ENCODE results near the gene DCAF7.
A peak's percentile ranks its signal among the peaks of the same experiment; 100 is the strongest.

The DCAF7 gene, protein sequence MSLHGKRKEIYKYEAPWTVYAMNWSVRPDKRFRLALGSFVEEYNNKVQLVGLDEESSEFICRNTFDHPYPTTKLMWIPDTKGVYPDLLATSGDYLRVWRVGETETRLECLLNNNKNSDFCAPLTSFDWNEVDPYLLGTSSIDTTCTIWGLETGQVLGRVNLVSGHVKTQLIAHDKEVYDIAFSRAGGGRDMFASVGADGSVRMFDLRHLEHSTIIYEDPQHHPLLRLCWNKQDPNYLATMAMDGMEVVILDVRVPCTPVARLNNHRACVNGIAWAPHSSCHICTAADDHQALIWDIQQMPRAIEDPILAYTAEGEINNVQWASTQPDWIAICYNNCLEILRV

DNA sequence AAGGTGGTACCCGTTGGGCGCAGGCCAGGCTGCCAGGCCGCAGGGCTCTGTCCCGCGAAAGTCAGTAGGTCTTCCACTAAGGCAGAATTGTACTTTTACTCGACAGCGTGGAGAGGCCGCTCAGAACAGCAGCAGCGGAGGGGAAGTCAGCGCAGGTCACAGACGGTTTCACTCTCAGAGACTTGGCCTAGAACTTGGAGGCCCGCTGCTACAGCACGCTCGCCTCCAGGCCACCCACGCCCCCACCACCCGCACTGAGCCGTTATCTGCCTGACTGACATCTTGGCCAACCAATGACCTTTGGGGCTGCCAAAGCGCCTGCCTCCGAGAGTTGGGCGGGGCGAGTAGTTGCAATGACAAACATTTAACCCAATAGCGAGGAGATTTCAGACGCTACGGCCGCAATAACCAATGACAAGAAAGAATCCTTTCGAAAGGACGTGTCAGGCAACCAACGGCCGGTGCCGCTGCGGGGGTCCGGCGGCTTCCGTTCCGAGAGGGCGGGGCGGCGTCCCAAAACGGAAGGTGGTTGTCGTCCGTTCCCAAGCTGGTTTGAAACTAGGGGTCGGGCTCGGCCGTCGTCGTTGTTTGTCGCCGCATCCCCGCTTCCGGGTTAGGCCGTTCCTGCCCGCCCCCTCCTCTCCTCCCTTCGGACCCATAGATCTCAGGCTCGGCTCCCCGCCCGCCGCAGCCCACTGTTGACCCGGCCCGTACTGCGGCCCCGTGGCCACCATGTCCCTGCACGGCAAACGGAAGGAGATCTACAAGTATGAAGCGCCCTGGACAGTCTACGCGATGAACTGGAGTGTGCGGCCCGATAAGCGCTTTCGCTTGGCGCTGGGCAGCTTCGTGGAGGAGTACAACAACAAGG is at the start of gene DCAF7:
Gene DCAF7, plus strand, starts transcription at position 532 of the 871 bp plus-strand sequence. Its CDS starts 201 bp downstream, at position 733.
- DNase-seq, result peak; percentile 100

DNA sequence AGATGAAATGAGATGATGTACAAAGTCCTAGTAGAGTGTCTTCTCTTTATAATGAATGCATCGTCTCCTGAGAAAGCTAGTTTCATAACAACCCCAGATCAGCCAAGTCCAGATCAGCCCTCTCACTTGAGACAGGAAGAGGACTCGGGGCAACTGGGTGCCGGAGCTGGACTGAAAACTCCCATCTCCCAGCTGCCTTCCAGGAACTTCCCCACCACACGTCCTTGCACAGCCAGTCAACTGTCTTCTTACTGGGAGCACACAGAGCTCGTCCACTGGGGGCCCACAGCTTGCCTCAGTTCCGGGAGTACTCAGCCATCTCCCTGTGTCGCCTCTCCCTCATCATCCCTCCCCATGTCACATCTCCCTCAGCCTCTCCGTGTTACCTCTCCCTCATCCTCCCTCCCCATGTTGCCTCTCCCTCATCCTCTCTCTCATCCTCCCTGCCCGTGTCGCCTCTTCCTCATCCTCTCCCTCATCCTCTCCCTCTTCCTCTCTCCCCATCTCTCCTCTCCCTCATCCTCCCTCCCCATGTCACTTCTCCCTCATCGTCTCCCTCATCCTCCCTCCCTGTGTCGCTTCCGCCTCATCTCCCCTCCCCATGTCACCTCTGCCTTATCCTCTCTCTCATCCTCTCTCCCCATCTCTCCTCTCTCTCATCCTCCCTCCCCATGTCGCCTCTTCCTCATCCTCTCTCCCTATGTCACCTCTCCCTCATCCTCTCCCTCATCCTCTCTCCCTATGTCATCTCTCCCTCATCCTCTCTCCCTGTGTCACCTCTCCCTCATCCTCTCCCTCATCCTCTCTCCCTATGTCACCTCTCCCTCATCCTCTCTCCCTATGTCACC is 49.5 kb upstream of the DCAF7 start:
- no peak for DNase-seq

DNA sequence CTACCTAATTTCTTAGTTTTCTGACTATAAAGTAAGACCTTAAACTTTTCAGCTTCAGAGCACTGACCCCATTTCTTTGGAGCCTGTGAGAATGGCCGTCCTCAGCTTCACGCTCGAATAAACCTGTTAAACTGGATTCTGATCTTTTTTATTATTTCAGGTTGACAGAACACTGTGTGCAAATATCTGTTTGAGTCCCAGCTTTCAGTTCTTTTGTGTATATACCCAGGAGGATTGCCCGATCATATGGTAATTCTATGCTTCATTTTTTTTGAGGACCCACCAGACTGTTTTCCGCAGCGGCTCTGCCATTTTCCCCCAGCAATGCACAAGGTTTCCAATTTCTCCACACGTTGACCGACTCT is 47.0 kb upstream of the DCAF7 start:
- DNase-seq, result no peak

DNA sequence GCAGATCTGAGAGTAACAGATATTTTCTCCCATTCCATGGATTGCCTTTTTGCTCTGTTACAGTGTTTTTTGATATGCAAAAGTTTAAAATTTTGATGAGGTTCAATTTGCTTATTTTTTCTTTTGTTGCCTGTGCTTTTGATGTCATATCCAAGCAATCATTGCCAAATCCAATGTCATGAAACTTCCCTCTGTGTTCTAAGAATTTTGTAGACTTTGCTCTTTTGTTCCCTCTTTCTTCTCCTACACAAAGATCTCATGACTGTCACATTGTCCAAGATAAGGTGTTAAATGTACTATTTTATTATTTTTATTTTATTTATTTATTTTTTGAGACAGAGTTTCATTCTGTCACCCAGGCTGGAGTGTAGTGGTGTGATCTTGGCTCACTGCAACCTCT is 46.0 kb upstream of the DCAF7 start:
- no peak for DNase-seq

DNA sequence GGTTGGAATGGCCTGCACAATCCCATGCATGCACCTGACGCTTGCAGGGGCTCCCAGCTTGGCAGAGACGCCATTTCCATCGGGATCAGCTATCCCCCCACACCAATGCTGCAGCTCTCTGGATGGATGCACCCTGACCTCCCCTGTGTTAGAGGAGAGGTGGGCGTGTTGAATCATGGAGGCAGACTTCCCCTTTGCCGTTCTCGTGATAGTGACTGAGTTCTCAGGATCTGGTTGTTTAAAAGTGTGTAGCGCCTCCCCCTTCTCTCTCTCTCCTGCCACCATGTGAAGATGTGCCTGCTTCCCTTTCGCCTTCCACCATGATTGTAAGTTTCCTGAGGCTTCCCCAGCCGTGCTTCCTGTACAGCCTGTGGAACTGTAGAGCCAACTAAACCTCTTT is 44.9 kb upstream of the DCAF7 start:
- no peak for DNase-seq

DNA sequence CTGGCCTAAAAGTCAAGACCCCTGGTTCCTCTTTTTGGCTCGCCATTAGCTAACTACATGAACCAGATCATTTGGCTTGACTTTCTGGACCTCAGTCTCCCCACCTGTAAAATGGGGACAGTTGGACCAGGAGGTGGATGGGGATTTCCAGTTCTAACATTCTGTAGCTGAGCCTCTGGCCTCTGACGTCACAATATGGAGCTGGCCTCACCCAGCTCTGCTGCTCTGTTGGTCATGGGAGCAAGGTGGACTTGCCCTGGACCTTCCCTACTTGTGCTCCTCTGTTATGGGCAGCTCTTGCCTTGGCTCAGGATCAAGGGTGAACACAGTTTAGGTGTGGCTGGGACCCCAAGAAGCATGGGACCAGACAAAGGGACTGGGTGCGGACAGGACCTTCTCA is 43.6 kb upstream of the DCAF7 start:
- DNase-seq, result no peak

DNA sequence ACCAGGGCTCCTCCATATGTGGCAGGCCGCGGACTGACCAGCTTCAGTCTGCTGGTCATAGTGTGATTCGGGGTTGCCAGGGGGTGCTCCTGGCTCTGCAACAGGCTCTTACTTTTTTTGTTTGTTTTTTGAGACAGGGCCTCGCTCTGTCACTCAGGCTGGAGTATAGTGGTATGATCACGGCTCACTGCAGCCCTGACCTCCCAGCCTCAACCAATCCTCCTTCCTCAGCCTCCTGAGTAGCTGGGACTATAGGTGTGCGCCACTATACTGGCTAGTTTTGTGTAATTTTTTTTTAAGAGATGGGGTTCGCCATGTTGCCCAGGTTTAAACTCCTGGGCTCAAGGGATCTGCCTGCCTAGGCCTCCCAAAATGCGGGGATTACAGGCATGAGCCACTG is 38.9 kb upstream of the DCAF7 start:
- DNase-seq, result no peak

DNA sequence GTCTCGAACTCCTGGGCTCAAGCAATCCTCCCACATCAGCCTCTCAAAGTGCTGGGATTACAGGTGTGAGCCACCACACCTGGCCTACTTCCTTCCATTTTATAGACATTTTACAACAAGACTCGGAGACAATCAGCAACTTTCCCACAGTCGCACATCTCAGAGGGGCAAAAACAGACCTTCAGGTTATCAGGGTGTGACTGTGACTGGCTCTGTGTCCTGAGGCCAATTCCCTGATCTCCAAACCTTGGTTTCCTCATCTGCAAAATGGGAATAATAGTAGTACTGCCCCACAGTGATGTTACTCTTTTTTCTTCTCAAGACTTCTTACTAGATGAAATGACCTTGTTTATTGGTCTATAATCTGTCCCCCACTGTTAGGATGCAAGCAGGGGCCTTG is 37.9 kb upstream of the DCAF7 start:
- no peak for DNase-seq

DNA sequence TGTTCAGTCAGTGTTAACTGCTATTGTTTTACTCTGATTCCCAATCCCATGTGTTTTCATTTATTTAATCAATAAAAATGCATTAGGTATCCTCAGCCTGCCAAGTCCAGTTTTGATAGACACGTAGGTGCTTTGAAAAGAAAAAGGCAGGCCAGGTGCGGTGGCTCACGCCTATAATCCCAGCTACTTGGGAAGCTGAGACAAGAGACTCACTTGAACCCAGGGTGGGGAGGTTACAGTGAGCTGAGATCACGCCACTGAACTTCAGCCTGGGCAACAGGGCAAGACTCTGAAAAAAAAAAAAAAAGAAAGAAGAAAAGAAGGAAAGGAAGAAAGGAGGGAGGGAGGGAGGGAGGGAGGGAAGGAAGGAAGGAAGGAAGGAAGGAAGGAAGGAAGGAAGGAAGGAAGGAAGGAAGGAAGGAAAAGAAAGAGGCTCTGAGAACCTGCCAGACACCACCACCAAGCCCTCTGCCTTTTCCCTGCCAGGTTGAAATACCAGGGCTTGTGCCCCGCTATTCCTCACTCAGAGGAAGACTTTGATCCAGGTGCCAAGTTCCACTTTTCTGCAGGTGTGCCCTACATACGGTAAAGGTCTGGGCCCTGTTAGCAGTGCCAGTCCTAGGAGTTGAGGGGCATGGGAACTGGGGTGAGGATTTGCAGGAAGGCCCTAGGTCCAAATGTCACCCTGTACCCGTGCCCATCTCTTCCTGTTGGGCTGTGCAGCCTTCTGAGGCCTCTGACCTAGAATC is 37.2 kb upstream of the DCAF7 start:
- no peak for DNase-seq

DNA sequence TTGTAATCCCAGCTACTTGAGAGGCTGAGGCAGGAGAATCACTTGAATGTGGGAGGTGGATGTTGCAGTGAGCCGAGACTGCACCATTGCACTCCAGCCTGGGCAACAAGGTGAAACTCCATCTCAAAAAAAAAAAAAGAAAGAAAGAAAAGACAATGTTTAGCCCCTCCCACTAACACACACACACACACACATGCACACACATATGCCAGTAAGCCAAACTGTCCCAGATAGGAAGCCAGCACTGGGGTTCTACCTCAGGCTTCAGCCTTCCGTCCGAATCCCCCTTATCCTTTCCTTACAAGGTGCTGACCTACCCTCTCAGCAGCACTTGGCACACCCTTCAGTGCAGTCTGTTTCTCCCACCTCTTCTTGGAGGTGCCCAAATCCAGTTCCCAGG is 35.8 kb upstream of the DCAF7 start:
- no peak for DNase-seq

DNA sequence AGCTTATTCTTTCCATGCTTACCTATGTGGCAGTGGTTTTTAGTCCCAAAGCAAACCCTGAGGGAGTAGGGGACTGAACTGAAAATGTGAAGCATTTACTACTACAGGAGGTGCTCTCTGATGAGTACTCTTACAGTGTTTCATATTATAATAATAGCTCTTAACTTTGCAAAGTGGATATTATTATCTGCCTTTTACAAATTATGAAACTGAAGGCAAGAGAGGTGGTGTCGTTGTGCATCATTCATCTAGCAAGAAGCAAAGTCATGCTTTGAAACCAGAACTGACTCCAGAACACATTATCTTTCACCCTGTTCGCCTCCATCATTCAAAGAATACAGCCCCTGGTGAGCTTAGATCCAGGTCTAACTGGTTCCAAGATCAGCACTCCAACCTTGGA is 35.3 kb upstream of the DCAF7 start:
- DNase-seq, result no peak

DNA sequence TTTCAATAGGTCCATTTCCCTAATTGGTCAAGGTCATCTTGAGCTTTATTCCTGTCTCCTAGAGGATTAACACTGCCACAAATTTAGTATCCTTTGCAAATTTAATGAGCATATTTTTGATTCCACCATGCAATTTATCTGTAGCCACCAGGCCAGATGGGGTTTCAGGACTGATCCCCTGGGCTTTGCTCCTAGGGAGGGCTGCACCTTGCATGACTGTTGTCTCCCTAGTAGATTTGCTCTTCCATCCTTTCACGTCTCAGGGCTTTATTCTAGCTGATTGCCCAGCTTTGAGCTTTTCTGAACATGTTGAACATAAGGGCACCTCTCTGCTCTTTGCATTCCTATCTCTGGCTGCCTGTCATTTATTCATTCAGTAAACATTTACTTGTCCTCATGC is 34.9 kb upstream of the DCAF7 start:
- no peak for DNase-seq

DNA sequence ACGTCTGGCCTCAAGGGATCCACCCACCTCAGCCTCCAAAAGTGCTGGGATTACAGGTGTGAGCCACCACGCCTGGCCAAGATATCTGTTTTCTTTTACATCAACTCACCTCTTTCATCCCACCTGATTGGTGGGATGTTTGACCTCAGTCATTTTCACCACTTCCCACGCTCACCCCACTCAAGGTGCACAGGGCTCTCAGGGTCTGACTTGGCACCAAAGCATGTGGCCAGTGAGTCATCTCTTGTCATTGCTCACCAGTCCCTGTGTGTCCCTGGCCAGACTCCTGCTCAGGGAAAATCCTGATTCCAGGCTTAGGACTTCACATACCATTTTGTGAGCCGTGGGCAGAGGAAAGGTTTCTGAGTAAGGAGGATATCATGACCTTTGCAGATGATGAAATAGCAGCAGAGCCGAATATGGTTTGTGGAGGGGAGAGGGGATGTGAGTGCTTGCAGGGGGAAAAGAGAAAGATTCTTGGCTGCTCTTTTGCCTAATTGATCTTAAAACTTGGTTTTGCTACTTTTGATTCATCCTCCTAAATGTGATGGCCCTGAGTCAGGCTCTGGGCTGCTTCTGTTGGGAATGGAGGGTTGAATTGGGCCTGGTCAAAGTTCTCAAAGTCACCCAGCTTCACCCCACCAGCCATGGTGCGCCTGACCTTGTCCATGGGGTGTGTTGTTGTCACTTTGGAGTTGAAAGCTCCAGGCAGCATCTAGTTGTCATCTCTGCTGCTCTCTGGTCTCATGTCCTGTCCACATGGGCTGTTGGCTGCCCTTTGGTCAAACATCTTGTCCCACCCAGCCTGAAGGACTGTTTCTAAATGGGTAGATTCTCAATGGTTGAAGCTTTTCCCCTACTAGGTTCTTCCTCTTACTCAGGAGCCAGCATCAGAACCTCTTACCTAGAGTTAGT is 33.1 kb upstream of the DCAF7 start:
- DNase-seq, result peak; percentile 49

DNA sequence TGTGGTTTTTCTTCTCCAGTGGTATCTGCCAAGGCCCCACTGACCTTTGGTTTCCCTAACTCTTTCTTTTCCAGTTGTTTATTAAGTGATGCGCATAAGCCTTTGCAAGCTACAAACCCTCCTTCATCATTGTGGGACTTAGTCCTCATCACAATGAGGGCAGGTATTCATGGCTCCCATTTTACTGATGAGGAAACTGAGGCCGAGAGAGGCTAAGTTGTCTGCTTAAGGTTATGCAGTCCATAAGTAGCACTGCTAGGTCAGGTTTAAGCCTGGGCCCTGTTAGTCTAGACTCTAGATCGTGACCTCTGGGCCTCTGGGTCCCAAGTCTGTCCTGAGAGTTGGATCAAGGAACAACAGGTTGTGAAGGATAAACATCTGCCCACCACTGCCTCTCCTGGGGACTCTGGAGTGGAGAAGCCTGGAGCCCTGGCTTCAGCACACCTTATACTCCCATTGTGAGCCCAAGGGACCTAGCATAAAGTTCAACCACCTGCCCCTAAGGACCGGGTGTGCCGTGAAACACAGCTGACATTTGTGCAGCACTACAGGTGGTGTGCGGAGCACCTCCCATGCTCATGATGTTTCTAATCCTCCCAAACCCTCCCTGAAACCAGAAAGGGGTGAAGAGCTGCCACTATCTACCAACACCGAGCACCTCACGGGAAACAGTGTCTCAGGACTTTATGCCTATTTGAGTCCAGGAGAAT is 32.3 kb upstream of the DCAF7 start:
- no peak for DNase-seq

DNA sequence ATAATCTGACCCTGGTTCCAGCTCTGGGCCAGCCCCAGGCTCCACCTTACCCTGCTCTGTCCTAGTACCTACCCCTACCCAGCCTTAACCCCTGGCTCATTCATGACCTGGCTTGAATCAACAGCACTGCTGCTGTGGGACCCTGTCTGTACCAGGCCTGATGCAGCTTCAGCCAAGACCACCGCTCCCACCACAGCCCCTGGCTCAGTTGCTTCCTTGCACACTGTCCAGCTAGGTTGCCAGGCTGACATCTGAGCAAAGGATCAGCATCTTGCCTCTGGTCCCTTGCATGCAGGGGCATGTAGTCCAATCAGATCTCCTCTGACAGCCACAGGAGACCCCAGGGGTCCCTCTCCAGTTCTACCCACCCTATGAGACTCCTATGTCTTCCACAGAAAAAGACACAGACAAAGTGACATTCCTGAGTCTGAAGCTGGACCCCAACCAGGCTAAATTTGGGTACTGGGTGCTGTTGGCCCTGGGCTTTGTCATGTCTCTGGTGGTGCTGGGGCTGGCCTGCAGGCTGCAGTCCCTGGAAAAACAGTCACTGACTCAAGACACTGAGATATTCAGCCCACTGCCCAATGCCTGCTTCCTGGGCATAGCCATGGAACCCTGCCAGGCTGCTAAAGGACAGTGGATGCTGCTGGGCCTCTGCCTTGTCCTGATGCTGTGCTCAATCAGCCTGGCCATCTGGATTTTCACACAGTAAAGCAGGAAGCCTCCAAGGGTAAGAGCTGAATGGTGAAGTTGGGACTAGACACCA is 31.0 kb upstream of the DCAF7 start:
- DNase-seq, result no peak

DNA sequence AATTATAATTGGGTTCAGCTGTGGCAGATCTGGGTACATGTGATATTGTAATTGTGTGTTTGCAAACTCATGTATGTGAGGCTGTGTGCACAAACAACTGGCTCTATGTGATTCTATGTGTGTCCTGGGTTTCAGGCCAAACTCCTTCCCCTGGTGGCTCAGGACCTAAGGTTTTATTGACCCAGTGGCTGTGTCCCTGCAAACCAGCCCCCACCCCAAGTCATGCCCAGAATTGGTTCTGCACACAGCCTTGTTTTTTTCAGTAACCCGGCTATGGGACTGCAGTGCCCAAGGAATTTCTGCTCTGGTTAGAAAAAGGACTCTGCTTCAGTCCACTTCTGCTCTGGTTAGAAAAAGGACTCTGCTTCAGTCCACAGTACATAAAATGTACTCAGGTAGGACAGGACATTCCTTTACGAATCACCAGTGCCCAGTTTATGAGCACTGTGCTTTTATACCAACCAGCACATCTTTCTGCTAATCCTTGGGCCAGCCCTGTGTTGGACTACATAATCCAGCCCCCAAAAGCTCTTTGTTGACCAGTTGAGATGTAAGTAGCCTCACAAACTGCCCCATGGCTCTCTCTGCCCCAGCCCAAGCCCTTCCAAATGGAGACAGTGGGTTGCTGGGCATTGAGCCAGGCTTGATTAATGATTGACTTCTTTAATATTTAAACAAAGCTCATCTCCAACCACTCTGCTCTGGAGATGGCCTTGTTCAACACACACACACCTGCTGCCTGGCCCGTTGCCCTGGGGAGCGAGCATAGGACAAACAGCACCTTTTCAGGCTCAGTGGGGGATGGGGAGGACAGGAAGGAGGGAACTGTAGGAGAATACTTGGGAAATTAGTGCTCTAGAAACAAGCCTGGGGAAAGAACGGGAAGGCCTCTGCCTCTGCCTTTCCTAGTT is 30.1 kb upstream of the DCAF7 start:
- DNase-seq, result no peak

DNA sequence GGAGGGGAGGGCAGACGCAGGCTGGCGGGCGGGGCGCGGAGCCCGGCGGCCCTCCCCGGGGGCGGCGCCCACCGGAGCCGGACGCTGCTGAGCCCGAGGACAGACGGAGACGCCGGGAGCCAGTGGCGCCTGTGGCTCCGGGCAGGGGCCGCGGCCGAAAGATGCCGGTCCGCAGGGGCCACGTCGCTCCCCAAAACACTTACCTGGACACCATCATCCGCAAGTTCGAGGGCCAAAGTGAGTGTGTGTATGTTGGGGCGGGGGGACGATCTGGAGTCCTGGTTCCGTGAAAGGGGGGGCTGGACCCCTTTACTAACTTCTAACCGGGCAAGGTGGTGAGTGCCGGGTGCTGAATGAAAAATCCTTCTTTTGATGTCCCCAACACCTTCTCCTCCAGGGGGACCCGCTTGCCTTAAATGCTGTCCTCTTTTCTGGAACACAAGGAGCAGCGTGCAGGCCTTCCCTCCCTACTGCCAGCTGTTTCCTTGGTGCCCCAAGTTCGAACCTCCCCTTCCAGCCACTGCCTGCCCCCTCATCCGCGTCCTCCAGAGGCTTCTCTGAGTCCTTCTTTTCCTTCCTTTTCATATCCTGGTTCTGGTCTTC is 26.9 kb upstream of the DCAF7 start, which contains the start of gene KCNH6:
Gene KCNH6, plus strand, starts transcription at position 106 of the 603 bp plus-strand sequence. Its CDS starts 56 bp downstream, at position 162.
- no peak for DNase-seq

DNA sequence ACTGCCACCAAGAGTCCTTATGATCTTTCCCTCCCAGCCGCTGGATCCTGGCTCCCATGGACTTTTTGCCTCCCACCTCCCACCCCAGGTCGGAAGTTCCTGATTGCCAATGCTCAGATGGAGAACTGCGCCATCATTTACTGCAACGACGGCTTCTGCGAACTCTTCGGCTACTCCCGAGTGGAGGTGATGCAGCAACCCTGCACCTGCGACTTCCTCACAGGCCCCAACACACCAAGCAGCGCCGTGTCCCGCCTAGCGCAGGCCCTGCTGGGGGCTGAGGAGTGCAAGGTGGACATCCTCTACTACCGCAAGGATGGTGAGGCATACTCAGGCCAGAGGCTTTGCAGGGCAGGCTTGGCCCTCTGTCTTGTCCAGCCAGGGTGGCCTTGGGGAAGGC is 26.2 kb upstream of the DCAF7 start:
- DNase-seq, result no peak
